Activated T-cell treated with anti-CD3 and anti-CD28 coated beads for 48 hours (primary cell): ENCODE data around the gene XRCC1.
"Not testable (repeated sequence)": the region's sequence is repeated elsewhere in the genome, so short reads cannot be mapped to it uniquely, and the experiment has no call there.

Source experiments
- DNase-seq: peaks from one replicate; pipeline ENCODE4 v3.0.0-alpha.2; 2020; ENCODE audit warnings: low read depth

The XRCC1 gene

DNA sequence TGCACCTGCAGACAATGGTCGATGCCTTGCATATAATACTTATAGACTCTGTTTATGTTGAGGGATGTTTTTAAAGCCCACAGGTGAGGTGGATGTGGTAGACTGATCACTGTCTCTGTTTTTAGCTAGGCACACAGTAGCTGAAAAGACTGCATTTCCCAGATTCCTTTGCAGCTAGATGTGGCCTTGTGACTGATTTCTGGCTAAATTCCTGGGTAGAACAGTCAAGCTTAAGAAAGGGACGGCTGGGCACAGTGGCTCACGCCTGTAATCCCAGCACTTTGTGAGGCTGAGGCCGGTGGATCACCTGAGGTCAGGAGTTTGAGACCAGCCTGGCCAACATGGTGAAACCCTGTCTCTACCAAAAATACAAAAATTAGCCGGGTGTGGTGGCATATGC is 25.0 kb upstream of the XRCC1 start:
- not testable (repeated sequence) for DNase-seq

DNA sequence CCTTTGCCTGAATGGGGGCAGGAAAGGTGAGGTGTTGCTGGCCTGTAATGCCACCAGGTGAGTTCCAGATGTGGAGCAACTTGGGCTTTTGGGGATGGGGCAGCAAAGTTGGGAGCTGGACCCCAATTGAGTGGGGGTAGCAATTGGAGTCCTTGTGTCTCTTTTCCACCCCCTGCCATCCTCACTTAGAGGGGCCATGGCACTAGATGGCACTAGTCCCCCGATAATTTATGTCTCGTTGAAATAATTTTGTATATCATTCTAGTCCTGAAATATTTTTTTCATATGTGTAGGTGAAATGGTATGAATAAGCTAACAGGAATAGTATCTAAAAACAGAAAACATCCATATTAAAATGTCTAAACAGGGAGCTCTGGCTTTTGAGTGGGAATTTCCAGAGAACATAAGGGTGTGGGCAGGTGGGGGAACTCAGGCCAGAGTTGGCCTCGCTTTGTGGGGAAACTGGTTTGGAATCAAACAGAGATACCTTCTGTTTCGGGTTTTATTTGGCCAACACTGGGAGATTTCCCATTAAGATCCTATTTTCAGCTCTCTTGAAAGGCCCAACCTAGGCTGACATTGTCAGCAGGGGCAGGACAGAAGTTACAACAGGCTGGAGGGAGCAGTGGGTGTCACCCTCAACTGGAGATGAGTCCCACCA is 24.4 kb upstream of the XRCC1 start:
- DNase-seq = no peak

DNA sequence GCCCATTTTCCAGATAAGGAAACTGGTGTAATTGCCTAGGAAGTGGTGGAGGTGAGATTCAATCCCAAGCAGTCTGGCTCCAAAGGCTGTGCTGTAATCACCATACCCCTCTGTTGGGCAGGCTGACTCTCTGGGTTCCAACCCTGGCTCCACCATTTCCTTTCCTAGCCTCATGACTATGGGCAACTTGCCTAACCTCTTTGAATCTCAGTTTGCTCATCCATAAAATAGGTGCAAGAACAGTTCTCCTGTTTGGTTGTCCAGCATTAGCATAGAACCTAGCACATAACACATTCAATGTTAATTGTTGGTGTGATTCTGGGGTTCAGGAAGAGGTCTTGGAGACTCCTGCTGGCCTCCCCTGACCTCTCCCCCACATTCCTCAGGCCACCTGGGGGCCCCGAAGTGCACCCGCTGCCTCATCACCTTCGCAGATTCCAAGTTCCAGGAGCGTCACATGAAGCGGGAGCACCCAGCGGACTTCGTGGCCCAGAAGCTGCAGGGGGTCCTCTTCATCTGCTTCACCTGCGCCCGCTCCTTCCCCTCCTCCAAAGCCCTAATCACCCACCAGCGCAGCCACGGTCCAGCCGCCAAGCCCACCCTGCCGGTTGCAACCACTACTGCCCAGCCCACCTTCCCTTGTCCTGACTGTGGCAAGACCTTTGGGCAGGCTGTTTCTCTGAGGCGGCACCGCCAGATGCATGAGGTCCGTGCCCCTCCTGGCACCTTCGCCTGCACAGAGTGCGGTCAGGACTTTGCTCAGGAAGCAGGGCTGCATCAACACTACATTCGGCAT is 23.3 kb upstream of the XRCC1 start:
- no peak for DNase-seq

DNA sequence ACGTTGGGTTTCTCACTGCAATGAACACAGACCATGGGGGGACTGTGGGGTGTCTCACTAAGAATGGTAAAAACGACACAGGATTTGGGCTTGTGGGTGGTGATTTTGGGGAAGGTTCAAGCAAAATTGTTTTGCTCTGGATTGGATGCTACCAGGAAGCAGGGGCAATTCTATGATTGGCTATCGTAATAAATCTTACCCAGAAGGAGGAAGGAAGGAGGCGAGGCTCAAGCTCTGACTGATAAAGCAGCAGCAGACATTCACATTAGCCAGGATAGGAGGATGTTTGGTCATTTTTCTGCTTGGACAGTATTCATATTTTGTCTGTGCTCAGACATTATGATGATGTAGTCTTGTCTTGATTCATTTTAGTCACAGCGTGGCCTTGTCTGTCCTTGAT is 22.5 kb upstream of the XRCC1 start:
- no peak for DNase-seq

DNA sequence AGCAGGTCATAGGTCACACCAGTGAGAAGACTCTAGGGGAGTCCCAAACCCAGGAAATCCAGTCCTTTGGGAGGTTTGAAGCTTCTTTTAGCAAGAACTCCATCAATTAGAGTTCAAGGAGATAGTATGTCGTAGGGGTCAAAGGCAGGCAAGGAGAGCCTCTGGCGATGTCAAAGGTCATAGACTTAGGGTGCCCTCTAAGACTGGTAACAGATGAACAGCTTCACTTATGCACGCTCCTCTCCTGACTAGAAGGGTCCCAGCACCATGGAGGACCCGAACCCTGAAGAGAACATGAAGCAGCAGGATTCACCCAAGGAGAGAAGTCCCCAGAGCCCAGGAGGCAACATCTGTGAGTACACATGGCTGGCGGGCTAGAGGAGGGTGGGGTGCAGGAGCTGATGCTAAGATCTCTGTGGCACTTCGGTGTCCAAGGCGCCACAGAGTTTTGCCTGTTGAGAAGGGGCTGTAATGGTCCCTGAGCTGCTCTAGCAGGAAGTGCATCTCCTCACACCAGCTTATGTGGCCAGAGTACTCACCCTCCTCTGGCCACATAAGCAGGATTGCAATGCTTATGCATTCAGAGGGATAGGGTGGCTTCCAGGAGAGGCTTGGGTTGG is 21.6 kb upstream of the XRCC1 start:
- DNase-seq = no peak

DNA sequence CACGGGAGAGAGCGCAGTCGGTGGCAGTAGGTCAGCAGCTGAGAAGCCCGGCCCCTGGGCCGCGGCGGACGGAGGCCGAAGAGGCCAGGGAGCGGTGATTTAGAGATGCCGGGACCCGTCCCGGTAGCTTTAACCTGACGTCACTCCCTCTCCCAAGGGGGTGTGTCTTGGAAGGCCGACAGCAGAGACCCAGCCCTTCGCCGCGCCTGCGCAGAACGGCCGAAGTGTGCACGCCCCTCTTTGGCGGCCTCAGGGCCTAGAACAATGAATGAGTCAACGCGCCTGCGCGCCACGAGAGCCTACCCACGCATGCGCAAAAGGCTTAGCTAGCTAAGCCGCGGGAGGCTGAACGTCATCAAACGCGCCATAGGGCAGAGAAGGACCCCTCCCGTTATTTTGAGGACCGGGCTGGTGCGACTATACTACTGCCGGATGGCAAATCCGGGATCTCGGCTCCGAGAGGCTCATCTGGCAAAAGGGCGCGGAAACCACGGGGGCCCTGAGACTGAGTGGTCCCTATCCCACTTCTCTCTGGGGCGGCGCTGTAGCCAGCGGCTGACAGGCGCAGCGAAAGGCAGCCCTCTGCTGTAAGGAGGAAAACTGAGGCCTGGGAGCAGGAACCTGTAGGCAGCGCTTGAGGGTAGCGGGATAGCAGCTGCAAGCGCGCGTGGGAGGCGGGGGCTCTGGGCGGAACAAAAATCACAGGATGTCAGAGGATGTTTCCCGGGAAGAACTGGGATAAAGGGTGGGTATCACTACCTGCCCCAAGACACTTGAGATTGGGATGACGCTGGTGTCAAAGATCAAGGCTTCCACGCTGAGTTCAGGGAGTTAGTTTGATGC is 20.9 kb upstream of the XRCC1 start, which contains the start of the genes IRGQ and ZNF576:
Gene IRGQ (minus strand): TSS at position 136 of the 843 bp plus-strand sequence. CDS start 796 bp downstream, outside the sequence.
Gene ZNF576 (plus strand): TSS at position 597 of the 843 bp plus-strand sequence. CDS start 514 bp downstream, outside the sequence.
- peak; percentile 99 for DNase-seq

DNA sequence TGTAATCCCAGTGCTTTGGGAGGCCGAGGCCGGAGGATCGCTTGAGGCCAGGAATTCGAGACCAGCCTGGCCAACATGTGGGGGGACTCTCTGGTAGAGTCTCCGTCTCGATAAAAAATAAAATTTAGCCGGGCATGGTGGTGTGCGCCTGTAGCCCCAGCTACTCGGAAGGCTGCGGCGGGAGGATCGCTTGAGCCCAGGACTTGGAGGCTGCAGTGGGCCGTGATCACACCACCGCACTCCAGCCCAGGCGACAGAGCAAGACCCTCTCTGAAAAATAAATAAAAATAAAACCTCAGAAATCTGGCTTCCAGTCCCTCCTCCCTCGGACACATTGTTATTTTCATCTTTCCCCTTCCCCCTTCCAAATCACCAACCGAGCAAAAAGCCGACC is 20.3 kb upstream of the XRCC1 start:
- no peak for DNase-seq

DNA sequence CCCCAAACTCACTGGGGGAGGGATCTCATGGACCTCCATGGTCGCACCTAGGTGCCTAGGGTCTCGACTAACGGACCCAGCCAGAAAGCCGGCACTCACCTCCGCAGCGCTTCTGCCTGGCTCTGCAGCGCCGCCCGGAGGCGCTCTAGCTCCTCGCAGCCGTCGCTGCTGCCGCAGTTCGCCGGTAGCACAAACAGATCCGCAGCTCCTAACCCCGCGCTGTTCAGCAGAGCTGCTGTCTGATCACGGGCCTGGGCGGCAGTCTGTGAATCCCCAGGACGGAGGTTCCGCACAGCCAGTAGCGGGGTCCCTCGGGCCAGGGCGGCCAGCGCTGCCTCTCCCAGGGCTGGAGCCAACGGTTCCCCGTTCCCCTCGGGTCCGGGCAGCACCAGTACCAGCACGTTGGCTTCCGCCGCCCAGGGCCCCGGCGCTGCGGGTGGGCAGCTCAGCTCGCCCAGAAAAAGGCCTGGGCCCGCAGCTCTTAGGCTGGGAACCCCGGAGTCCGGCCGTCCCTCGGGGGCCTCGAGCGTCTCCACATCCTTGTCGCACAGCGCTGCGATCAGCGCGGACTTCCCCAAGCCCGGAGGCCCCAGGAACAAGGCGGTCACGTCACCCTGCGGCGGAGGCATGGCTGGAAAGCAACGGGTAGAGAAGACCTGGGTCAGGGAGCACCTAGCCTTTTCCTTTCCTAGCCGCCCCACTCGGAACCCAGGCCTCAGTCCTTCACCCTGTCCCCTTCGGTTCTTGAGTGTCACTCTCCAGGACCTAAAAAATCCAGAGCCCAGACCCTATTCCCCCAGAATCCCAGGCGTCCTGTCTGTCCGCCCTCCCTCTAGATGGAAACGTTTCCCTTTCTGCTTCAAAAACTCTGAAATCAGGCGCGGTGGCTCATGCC is 19.6 kb upstream of the XRCC1 start:
- DNase-seq = peak; percentile 73

DNA sequence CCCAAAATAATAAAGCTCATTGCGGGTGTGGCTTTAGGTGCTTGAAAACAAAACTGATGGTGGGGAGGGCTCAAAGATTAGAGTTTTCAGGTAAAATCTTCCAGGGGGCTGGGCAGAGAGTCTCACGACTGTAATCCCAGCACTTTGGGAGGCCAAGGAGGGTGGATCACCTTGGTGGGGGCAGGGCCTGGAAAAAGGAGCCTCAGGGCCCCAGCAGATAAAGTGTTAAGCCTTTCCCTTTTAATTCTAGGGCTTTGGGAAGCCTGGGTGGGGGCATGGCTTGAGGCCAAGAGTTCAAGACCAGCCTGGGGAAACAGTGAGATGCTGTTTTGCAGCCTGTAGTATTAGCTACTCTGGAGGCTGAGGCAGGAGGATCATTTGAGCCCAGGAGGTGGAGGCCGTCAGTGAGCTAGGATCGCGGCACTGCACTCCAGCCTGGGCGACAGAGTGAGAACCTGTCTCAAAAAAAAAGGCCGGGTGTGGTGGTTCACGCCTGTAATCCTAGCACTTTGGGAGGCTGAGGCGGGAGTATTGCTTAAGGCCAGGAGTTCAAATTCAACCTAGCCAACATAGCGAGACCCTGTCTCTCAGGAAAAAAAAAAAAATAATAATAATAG is 18.9 kb upstream of the XRCC1 start:
- no peak for DNase-seq

DNA sequence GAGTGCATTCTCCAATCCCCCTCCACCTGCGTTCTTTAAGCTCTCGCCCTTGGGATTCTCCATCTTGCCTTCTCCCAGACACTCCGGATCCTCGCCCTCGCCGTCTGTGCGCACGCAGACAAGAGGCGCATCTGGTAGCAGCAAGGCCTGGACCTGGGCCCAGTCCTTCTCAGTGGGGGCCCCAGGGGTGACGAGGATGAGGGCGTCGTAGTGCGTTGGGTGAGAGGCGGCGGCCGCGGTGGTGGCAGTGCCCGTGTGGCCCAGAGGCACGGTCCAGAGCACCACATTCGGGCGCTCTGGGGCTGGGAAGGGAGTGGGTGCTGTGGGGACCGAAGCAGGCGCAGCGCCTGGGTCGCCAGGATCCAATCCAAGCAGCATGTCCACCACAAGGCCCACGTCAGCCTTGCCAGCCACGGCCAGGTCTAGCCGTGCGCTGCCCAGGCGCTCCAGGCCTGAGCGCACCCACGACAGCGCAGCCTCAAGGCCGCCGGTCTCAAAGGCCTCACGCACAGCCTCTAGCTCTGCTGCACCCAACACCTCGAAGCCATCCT is 17.5 kb upstream of the XRCC1 start:
- DNase-seq = no peak

DNA sequence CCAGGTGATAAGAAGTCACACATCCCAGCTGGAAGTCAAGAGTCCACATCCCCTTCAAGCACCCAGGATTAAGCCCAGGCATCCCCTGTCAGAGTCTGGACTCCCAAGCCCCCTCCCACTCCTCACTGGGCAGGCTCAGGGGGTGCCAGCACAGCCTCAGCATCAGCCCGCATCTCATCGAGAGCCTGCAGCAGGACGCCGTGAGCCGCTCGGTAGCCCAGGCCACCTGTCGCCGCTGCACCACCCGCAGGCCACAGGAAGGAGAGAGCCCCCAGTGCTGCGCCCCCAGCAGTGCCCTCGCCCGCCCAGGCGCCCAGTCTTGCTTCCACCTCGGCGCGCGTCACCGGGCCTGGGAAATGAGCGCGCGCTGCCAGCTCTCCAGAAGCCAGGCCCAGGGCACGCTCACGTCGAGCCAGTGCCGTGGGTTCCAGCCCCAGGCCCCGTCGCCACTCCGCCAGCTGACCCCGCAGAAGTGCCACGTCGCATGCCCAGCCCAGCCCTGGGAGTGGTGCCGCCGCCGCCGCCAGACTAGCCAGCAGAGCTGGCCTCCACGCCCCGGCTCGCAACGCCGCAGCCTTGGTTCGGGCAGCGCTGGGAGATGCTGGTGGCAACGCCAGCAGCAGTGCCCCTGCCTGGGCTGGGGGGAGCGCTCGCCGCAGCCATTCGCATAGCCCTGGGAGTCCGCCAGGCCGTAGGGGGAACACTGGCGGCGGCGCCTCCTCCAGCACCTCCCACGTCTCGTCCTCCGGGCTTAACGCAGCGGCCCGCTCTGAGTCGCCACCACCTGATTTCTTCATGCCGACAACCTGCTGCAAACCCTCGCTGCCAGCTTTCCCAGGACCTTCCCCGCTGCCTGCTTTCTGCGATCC is 16.8 kb upstream of the XRCC1 start:
- DNase-seq = no peak

DNA sequence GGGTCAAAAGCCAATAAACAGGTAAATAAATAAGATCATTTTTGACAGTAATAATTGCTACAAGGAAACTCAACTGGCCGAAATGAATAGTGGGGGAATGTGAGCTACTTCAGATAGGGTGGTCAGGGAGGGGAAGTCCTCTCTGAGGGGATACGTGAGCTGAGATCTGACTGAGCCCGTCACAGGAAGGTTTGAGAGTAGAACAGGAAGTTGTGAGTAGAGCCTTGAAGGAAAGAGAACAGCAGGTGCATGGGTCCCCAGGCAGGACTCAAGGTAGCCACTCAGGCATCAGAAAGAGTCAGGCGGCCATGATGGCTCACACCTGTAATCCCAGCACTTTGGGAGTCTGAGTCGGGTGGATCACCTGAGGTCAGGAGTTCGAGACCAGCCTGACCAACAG is 14.4 kb upstream of the XRCC1 start:
- DNase-seq = no peak

DNA sequence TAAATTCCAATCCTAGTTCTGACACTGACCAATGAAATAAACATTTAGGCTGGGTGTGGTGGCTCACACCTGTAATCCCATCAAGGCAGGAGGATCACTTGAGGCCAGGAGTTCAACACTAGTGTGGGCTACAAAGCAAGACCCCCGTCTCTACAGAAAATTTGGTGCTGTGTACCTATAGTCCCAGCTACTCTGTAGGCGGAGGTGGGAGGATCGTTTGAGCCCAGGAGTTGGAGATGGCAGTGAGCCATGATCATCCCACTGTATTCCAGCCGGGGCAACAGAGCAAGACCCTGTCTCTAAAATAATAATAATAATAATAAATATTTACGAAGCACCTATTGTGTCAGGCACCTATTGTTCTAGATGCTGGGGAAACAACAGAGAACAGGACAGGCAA is 13.9 kb upstream of the XRCC1 start:
- no peak for DNase-seq

DNA sequence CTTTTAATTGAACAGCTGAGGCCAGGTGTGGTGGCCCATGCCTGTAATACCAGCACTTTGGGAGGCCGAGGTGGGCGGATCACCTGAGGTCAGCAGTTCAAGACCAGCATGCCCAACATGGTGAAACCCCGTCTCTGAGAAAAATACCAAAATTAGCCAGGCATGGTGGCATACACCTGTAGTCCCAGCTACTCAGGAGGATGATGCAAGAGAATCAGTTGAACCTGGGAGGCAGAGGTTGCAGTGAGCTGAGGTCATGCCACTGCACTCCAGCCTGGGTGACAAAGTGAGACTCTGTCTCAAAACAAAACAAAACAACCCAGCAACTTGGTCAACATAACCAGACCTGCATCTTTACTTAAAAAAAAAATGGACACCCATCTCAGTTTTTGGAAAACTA is 11.7 kb upstream of the XRCC1 start:
- not testable (repeated sequence) for DNase-seq

DNA sequence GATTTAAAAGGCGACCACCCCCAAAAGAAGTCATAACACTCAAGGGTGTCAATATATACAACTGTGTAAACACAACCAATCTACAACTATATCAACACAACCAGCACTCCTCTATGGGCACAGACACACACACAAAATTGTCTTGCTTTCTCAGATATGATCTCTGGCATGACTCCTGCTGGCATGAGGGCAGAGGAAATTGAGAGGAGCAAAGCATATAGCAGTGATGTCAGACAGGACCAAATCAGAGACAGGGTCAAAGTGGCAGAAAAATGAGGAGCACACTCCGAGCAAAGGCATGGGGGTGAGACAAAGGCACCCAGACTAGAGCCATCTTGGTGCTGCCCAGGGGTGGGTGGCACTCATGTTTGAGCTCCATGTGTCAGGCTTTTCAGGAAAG is 11.0 kb upstream of the XRCC1 start:
- no peak for DNase-seq

DNA sequence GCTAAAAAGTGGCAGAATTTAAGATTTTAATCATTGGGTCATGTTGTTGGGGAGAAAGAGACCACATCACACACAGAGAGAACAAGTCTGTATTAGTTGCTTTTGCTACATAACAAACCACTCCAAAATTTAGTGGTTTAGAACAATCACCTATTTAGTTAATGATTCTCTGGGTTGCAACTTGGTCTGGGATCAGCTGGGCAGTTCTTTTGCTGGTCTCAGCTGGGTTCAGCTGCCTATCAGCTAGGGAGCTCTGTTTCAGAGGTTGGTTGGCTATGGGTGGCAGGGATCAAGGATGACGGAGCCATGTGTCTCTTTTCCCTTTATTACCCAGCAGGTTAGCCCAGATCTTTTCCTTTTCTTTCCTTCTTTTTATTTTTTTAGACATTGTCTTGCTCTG is 9.2 kb upstream of the XRCC1 start:
- no peak for DNase-seq

DNA sequence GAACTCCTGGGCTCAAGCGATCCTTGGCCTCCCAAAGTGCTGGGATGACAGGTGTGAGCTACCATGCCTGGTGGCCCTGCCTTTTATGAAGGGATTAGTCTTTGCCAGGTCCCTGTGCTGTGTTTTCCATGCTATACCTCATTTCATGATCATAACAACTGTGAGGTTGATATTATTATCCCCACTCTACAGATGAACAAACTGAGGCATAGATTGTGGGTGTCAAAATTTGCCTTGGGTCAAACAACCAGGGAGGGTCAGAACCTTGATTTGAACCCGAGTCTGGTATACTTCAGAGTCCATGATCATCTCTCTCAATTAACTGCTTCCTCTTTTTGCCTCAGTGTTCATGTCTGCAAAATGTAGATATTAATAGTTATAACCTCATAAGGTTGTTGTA is 7.2 kb upstream of the XRCC1 start:
- no peak for DNase-seq

DNA sequence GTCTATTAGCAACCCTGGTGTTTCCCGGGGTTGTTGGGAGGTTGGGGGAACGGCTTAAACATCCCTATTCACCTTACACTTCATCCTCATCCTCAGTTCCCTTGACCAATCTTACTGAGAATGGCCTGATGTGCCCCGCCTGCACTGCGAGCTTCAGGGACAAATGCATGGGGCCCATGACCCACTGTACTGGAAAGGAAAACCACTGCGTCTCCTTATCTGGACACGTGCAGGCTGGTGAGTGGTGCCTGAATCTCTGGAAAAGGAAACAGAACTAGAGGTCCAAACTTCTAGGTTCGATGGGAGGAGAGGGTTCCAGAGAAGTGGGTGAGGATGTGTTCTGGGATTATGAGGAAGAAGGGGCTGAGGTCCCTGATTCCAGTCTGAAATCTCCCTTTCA is 6.1 kb upstream of the XRCC1 start:
- DNase-seq = no peak

DNA sequence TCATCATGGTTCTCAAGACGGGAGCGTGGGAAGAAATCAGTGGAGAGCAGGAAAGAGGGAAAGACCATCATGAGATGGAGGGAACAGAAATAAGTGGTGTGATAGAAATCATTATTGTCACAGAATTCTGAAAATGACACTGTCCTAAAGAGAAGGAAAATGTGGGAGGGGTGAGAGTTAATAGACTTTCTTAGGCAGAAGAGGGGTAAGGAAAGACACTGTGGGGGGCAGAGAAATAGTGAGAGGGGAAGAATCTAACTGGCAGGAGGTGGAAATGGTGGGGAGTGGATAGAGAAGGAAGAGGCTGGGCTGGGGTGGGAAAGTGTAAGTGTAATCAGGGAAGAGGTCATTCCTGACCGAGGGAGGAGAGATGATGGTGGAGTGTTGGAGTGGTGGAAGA is 3.5 kb upstream of the XRCC1 start:
- DNase-seq = no peak
